Stromal cell of bone marrow (primary cell): ENCODE data around the gene ASPG.

Experiments
- DNase-seq: peaks from one replicate; pipeline ENCODE4 v3.0.0-alpha.2; 2012; ENCODE audit warnings: low read depth

ASPG gene

DNA sequence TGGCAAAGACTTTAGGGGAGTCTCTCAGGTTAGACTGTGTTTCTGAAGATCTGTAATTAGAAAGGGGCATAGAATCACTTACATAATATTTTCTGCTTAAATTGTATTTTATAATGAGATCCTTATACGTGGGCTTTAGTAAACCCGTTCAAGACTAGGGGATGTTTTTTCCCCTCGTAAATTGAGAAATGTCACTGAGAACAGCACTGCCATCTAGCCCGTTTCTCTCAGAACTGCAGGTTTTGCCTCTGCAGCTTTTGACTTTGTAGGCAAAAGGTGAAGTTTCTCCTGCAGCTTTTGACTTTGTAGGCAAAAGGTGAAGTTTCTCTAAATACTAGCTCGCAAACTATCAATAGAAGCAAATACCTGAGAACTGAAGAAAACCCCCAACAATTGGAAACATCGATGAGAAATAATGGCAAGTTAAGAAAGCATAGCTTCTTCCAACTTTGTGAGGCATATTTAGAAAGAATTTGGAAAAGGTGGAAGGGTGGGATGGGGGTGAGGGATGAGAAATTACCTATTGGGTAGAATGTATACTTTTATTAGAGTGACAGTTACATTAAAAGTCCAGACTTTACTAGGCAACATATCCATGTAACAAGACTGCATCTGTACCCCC lies 9.9 kb upstream of the ASPG start:
- DNase-seq, result no peak

DNA sequence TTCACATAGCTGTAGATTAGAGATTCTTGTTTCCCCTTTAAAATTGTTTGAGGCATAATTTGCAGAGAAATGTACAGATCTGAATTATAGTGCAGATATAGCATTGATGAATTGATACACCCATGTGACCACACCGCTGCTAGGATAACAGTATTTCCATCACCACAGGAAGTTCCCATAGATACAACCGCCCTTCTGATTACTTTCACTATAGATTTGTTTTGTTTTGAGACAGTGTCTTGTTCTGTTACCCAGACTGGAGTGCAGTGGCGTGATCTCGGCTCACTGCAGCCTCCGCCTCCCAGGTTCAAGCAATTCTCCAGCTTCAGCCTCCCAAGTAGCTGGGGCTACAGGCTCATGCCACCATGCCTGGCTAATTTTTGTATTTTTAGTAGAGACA lies 8.8 kb upstream of the ASPG start:
- DNase-seq, result no peak

DNA sequence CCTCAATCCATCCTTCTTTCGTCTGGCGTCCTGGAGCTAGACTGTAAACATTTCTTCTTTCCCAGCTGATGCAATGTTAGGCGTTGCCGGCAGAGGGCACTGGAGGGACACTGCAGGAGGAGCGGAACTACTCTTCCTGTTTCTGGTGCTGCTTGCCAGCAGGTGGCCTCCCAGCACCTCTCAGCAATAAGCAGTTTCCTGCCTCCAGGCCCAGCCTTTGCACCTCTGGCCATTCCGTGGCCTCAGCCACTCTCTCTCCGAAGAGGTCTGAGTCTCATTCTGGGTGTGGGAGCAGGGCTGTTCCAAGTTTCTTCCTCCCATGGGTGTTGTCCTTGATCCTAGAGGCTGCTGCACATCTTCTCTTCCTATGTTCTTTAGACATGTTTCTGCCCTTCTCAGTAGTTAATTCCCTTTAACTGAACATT lies 7.5 kb upstream of the ASPG start:
- peak; percentile 65 for DNase-seq

DNA sequence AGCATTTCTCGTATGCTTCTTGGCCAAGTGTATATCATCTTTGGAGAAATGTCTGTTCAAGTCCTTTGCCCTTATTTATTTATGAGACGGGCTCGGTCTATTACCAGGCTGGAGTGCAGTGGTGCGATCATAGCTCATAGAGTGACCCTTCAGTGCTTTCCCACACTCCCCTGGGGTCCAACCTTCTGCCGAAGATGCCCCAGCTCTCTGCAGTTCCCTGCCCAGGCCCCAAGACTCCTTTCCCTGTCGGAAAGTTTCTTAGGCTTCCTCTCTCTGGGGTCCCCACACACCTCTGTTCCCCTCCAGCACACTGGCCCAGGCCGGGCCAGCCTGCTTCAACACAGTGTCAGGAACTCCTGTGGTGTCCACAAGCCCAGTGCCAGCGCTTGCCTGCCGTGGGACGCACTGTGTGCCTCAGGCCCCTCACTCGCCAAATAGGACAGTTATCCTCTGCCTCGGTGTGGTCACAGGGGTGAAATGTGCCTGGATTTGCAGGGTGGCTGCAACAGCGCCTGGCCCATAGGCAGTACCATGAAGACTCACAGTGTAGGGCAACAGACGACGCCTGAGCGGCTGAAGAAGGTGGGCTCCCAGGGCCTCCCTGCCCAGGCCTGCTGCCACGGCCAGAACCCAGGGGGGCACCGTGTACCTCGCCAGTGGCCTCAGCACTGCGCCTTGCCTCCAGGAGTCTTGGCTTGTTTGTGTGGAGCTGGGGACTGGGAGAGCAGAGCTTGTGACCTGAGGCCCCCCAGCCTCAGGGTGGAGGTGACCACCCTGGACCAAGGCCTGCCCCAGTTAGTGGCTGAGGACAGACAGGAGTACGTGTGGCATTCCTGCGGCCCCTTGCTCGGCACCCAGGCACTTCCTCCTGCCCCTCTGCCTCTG lies 4.9 kb upstream of the ASPG start:
- no peak for DNase-seq

DNA sequence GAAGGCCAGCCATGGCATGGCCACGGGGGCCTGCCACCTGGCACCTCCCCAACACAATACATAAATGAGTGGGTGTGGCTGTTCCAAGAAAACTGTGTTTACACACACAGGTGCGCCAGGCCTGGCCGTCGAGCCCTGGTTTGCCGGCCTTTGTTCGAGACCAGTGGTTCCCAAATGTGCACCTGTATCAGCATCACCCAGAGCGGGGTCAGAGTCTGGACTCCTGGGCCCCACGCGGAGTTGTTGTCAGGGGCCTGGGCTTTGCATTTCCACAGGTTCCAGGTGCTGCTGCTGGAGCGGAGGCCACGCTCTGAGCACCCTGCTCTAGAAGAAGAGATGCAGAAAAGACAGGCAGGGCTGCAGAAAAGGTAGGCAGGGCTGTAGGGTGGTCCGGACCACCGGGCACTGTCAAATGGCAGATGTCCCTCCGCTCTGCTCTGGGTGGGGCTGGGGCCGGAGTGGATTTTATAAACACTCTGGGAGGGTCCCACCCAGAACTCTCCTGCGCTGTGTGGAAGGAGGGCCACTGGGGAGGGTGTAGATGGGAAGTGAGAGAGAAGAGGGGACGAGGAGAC lies 4.2 kb upstream of the ASPG start:
- no peak for DNase-seq

DNA sequence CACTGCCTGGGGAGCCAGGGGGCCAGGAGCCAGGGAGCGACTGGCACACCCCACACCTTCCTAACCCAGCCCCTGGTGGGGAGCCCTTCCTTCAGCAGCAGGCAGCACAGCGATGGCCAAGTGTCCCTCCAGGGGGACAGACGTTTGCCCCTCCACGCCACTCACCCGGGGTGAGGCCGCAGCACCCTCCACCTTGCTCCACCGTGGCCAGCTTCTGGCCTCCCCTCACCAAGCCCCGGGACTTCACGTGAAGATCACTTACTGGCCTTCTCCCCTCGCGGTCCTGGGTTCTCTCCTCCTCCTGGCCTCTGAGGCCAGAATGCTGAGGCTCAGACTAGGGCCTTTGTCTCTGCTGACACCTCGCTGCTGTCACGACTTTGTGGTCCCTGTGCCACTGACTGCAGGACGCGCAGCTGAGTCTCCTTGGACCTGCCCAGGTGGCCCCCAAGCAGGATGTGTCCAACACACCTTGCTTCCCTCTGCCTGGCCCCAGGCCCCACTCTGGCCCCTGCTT lies 3.5 kb upstream of the ASPG start:
- no peak for DNase-seq

DNA sequence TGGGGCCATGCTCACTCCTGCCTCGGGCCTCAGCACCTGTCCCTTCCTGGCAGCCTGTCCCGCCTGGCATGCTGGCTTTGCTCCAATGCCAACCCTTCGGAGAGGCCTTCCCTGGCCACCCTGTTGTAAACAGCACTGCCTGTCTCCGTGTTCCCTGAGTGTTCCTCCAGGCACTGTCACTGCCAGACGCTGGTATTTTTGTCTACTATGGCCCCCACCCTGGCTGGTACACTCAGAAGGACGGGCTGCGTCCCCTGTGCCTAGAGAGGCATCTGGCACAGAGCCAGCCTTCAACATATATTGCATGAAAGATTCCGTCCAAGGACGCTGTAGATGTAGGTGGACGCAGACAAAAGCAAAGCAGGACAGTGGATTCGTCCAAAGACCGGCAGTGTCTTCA lies 2.7 kb upstream of the ASPG start:
- no peak for DNase-seq

DNA sequence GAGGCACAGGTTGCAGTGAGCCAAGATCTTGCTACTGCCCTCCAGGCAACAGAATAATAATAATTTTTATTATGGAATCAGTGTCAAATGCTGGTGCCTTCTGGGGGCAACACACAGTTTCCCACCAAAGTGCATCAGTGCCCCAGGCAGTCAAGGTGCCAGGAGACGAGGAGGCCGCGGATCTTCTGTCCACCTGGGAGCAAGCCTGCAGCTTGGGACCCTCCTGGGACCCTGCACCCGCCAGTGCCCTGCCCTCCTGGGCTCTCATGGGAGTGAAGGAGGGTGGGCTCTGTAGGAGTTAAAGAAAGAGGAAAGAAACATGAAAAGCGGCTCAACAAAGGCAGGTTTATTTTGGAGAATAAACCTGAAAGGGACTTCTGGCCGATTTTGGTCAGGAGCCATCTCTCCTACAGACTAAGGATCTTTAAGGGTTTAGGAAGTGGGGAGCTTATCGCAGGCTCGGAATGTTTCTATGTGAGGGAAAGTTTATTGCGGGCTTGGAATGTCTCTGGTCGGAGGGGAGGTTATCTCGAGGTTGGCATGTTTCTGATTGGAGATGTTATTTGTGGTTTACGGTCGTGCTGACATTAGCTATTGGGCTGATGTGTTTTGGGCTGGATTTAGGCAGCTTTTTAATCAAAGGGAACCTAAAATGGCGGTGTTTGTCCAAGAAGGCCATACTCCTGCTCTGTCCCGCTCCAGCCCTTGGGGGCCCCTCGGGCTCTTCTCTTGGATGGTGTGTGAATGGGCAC lies 1.1 kb upstream of the ASPG start:
- DNase-seq, result no peak

DNA sequence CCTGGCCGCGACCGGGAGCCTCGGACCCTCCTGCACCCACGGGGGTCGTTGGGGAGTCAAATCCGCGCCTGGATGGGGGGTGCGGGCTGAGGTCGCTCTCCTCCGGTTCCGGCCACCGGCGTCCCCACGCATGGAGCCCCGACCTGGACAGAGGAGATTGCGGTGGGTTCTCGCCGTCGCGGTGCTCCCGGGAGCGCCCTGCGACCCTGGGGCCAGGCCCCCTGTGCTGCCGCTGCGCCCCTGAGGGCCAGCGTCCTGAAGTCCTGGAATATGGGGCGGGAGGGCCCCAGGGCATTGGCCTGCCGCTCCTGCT lies 345 bp downstream of the ASPG start:
- DNase-seq, result no peak

DNA sequence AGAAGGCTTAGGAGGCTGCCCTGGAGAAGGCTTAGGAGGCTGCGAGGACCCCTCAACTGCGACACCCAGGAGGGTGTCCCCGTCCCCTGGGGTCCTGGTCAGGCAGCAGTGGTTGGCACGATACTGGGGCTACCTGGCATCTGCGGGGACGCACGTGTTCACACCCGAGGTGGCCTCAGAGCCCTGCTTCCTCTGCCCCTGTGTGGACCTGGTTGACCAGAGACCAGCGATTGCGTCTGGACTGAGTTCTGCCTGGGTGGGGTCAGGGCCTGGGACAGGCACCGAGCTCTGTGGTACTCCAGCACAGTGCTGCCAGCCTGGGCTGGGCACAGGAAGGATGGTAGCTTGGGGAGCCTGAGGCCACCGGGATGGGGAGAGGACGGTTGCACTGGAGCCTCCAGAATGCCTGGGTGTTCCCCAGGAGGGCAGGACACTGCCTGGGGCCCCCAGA lies 735 bp downstream of the ASPG start:
- no peak for DNase-seq

DNA sequence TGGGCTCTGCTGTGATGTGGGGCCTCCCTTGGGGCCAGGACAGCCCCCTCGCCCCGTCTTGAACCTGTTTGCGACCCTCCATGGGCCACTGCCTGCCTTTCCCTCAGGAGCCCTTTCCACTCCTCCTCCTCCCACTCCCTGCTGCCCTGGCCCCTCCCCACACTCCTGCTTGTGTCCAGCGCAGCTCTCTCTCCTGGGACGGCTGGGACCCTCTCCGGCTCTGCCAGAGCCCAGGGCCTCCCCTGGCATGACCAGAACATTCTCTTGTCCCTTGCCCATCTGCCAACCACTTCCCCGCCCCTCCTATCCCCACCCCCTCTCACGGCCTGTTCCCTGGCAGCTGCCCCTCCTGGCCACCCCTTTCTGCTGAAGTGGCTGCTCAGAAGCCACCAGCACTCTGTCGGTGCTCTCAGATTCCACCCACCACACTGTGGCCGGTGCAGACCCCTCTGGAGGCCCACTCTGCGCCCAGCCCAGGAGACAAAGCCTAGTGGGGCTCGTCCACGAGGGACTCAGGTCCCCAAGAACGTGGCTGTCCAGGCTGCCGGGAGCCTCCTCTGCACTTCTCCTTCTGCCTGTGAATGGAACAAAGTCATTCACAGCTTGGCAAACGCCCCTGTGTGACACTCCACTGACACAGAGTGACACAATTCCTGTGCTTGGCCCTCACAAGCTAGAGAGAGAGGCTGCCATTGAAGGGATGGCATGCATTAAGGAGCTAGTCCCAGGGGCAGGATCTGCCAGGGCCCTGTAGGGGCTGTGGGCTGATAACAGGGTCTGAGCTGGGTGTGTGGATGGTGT lies 1.4 kb downstream of the ASPG start:
- no peak for DNase-seq

DNA sequence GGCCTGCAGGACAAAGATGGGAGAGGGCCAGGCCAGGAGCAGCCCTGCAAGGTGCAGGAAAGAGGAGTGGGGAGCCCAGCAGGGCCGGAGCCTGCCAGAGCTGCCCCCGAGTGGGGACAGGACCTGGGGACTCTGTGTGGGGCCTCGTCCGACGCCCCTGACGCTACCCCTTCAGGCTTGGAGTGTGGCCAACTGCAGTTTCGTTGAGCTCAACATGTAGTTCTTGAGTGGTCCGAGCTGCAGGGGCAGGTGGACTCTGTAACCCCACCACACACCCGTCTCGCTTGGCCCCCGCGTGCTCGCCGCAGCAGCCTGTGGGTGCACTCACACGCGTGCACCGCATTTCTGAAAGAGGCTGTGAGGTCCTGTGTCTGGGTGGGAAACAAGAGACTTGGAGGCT lies 2.0 kb downstream of the ASPG start:
- DNase-seq, result no peak

DNA sequence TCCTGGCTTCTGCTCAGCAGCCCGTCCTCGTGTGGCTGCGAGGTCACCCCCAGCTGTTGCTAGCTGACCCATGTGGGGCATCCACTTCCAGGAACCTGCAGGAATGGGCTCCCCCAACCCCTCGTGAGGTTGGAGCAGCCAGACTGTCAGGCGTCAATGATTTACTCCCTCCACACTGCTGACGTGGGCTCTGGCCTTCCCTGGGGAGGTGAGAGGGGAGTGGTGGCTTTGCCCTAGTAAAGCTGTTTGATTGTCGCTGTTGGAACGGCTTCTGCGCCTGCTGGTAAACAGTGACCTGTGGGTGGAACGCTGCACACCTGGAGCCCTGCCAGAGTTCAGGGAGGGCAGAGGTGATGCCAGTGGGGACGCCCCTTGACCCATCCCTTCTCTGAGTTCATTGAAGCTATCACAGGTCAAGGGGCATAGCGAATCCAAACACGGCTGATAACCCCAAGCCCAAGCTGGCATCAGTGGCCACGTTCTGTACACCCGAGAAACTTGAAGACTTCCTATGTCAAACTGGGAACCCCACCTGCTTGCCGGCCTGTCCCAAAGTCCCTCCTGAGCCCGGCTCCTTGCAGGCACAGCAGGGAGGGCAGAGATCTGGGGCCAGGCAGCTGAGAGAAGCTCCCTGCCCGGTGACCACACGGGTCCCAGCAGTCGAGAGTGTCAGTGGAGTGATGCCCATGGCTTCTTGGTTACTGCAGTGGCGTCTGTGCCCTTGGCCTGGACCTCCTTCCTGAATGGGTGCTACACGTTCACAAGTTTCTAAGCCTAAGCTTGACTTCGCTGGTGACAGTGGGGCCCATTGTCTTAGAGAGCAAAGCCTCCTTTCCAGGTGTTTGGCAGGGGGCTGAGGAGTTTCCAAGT lies 2.7 kb downstream of the ASPG start:
- DNase-seq, result no peak

DNA sequence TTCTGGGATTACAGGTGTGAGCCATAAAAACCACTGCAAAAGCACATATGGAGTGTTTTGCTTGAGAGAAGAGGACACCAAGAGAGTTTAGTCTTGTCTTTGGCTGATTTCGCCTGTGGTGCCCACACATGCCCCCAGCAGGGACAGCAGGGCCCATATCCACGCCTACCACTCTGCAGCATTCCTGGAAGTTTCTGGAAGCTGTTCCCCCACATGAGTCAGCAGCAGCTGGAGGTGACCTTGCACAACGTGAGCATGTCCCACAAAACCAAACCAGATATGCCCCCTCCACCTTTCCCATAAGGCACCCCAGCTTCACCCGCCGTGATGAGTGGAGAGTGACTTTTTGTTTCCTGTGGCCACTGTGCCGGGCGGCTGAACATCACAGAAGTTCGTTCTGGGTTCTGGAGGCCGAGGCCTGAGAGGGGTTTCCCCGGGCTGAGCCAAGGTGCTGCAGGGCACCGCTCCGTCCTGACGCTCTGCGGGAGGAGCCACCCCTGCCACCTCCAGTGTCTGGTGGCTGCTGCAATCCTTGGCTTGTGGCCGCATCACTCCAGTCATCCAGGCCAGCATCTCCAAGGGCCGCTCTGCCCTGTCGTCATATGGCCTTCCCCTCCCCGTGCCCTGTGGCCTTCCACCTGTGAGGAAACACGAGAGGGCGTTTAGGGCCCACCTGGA lies 4.7 kb downstream of the ASPG start:
- no peak for DNase-seq

DNA sequence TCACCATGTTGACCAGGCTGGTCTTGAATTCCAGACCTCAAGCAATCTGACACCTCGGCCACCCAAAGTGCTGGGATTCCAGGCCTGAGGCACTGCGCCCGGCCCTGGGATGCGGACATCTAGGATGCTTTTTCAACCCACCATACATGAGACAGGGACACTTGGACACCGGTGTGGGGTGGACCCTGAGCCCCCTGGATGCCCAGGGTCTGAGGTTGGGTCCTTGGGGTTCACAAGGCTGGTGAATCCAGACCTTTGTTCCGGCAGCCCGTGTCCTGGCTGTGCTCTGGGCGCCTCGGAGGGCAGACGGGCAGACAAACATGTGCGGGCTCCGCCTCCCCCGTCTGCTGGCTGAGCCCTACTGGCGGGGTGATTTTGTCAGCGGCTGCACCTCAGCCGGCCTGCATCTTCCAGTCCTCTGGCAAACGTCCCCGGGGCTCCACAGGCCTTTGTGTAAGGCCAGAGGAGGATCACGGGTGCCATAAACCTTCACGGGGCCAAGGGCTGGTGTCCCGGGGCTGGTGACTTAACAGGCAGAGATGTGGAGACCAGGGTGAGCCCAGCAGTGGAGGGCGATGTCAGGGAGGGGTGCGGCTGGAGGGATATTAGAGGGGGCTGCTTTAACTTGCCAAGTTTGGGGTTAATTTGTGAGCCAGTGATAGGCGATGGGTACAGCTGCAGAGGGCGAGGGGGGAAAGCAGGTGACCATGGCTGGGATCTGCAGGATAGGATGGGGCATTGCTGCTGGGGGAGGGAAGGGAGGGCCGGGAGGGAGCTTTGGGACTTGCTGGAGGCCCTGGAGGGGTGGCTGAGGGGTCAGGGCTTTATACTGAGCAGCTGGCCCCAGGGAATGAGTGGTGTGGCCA lies 5.8 kb downstream of the ASPG start:
- DNase-seq, result no peak

DNA sequence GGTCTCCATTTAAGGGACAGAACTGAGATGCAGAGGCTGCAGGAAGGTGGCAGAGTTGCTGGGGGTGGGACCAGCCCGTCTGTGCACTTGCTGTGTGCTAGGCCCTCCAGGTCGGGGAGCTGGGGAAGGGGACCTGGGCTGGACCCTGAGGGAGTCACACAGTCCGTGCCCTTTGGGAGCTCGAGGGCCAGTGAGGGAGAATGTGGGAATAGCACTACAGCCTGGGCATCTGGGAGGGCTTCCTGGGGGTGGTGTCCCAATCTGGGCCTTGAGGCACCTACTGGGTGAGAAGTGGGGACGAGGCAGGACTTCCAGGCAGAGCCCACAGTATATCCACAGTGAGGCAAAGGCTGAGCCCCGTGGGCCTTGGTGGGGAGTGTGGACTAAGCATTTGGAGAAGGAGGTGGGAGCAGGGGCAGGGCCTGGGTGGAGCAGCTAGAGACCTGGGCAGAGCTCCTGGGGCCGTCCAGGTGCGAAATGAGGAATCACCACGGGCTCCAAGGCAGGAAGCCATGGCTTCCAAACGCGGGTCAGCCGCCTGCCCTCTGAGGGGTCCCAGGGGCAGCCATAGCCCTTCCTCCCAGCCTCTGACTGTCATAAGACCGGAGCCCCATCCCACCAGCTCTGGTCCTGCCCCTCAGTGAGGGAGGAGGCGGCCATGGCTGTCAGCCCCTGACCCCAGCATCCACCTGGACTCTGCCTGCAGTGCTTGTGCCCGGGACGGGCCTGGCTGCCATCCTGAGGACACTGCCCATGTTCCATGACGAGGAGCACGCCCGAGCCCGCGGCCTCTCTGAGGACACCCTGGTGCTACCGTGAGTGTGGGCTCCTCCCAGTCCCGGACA lies 6.6 kb downstream of the ASPG start:
- no peak for DNase-seq

DNA sequence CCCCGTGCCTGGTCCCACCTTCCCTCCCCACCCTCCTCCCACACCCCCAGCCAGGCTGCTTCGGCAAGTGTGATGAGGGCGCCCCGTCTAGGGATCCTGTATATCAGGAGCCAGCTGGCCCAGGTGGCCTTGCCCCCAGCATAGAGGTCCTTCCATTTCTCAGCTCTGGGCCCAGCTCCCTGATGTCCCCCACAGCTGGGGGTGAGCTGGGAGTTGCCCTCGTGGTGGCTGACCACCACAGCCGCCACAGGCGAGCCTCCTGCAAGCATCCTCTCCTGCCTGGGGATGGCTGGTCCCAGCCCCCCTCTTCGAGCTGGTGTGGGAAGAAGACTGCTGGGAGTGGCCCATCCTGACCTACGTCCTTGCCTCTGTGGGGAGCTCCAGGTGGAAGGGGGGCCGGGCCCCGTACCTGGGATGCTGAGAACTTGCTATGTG lies 7.4 kb downstream of the ASPG start:
- no peak for DNase-seq
